Central memory CD8-positive, alpha-beta T cell (primary cell): ENCODE results near the gene MFNG.

ENCODE experiments used
- ATAC-seq: fragments of 150-1000 bp; cut with Tn5 transposase; replicated peaks from 2 replicates; pipeline ENCODE4 v1.10.0; 2022; ENCODE audit warnings: mild to moderate bottlenecking, moderate FRiP score, moderate number of reproducible peaks; ENCODE audit not compliant: poor library complexity, severe bottlenecking; ENCODE audit errors: extremely low read depth
- DNase-seq, 2 donors: peaks; one replicate each; pipeline ENCODE4 v3.0.0; 2021; ENCODE audit warnings: low spot score in 2 of 2
- H3K27ac Mint-ChIP-seq: one replicate; pipeline ENCODE4 v1.8.0; 2022; ENCODE audit warnings: low read depth, mild to moderate bottlenecking, moderate library complexity, mixed read lengths
- H3K27me3 Mint-ChIP-seq: one replicate; pipeline ENCODE4 v1.8.0; 2022; ENCODE audit warnings: mixed read lengths
- H3K36me3 Mint-ChIP-seq: one replicate; pipeline ENCODE4 v1.8.0; 2022; ENCODE audit warnings: mild to moderate bottlenecking, moderate library complexity, mixed read lengths; ENCODE audit not compliant: insufficient read depth
- H3K4me1 Mint-ChIP-seq: one replicate; pipeline ENCODE4 v1.8.0; 2022; ENCODE audit warnings: mixed read lengths
- H3K4me3 Mint-ChIP-seq: one replicate; pipeline ENCODE4 v1.8.0; 2022; ENCODE audit warnings: mild to moderate bottlenecking, moderate library complexity, mixed read lengths
- H3K9me3 Mint-ChIP-seq: one replicate; pipeline ENCODE4 v1.8.0; 2022; ENCODE audit warnings: mixed read lengths

The MFNG gene

DNA sequence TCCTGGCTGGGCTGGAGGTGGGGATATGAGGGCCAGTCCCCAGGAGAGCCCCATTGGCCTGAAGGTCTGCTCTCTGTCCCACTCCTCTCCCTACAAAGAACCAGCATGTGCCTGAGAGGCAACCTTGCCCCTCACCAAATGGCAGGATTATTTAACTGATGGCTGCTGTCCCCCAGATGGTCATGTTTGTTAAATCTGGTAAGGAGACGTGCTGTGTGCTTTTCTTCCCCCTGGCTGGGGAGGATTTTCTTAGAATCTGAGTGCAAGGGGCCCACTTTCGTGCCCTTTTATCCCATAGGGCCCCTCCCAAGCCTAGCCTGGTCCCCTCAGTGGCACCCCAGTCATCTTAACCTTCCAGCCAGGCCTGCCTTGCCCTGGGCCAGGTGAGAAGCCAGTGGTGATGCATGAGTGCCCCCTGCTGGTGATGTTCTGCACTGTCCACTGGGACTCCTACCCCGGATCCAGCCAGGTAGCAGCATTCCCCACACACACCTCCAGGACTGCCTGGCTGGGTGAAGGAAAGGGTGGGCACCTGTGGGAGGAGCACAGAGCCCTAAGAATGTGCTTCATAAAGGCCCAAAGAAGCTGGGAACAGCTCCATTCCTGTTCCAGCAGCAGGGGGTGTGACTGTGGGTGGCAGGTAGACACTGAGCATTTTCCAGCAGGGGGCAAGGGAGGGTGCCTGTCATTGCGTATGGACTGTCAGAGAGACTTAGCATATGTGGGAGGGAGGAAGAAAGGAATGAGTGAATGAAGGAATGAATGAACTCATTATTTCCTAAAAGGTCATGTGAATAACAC, 28.9 kb downstream of the MFNG start:
- ATAC-seq (peak; percentile 82), DNase-seq (peak; percentile 73 to 84)
- Mint-ChIP-seq H3K27ac (no peak overlapping the region), H3K9me3 (no peaks in the 10 kb centered on the region), H3K4me3 (no peak overlapping the region), H3K4me1 (peaks cover 12% of the 10 kb centered on the region), H3K36me3 (peaks cover 6% of the 10 kb centered on the region), H3K27me3 (no peaks in the 10 kb centered on the region)

DNA sequence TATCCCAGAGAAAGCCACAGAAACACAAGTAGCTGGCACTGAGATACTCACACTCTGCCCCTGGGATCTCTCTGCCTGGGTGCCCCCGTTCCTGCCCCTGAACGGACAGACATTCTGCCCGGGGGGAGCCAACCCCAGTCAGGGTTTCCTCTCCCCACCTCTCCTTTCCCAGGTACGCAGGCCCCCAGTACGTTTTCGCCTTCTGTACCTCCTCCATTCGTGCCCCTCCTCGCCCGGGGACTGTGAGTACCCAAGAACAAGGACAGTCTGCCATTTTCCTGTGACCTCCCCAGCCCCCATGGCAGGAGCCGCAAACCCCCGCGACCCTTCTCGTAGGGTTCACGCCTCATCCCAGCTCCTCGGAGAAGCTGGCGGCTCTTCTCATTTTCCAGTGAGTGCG, 29.8 kb downstream of the MFNG start:
- H3K4me3 Mint-ChIP-seq, result no peak overlapping the region
- no peaks in the 10 kb centered on the region for H3K9me3 Mint-ChIP-seq
- DNase-seq, result no peak
- H3K27ac Mint-ChIP-seq, result peak overlapping the region; percentile 17
- H3K4me1 Mint-ChIP-seq, result peaks cover 7% of the 10 kb centered on the region
- H3K36me3 Mint-ChIP-seq, result peaks cover 6% of the 10 kb centered on the region
- no peaks in the 10 kb centered on the region for H3K27me3 Mint-ChIP-seq
- no peak for ATAC-seq

DNA sequence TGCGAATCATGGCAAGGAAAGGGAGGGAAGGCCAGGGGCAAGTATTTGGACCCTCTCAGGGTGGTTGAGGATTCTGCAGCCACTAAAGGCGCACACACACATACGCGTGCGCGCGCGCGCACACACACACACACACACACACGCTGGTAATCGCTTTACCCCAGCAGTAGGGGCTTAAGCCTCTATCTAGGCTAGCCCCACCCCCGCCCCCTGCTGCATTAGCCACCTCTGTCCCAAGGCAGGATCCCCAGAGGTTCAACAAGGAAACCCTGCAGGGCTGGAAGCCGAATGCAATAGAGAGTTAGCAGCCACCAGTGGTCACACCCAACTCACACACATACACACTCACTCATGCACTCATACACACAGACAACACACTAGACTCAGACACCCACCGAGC, 30.3 kb downstream of the MFNG start:
- no peaks in the 10 kb centered on the region for H3K9me3 Mint-ChIP-seq
- H3K27me3 Mint-ChIP-seq, result no peaks in the 10 kb centered on the region
- peaks cover 7% of the 10 kb centered on the region for H3K4me1 Mint-ChIP-seq
- H3K4me3 Mint-ChIP-seq, result no peak overlapping the region
- peaks cover 6% of the 10 kb centered on the region for H3K36me3 Mint-ChIP-seq
- DNase-seq (no peak), ATAC-seq (no peak)
- H3K27ac Mint-ChIP-seq, result peak overlapping the region; percentile 17

GRCh38 chr22:37454857-37455686, 31.1 kb downstream of the MFNG start:
- H3K9me3 Mint-ChIP-seq, result no peaks in the 10 kb centered on the region
- H3K27me3 Mint-ChIP-seq, result no peaks in the 10 kb centered on the region
- H3K27ac Mint-ChIP-seq, result no peak overlapping the region
- DNase-seq, result no peak
- ATAC-seq, result no peak
- no peak overlapping the region for H3K4me3 Mint-ChIP-seq
- peaks cover 7% of the 10 kb centered on the region for H3K4me1 Mint-ChIP-seq
- H3K36me3 Mint-ChIP-seq, result peaks cover 4% of the 10 kb centered on the region

DNA sequence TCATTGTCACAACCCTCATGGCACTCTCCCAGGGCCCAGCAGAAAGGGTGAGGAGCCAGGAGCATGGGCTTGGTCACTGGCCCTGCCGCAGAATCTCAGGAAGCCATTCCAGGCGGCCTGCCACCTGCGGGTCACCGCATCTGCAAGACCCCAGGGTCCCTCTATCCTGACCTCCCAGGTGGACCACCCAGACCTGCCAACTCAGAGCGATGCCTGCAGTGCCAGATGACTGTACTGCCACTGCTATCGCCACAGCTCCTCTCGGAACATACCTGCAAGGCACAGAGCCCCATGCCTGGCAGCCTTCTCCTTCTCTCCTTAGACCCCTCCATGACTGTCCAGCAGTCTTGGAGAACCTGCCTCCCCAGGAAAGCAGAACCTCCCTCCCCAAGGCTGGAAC, 32.5 kb downstream of the MFNG start:
- Mint-ChIP-seq H3K36me3 (no peaks in the 10 kb centered on the region), H3K4me1 (peaks cover 7% of the 10 kb centered on the region), H3K27ac (no peak overlapping the region), H3K9me3 (no peaks in the 10 kb centered on the region), H3K27me3 (no peaks in the 10 kb centered on the region), H3K4me3 (no peak overlapping the region)
- ATAC-seq (no peak), DNase-seq (no peak)

DNA sequence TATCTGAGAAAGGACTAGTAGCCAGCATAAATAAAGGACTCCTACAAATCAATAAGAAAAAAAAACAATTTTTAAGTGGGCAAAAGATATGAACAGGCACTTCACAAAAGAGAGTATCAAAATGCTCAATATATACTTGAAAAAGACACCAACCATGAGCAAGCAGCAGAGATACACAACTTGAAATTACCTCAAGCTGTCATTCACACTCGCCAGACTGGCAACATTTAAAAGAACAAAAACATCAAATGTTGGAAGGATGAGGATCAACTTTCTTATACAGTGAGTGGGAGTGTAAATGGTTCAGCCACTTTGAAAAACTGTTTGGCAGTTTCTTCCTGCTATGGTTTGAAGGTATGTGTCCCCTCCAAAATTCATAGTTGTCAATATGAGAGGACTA, 35.0 kb downstream of the MFNG start:
- no peaks in the 10 kb centered on the region for H3K4me1 Mint-ChIP-seq
- no peak overlapping the region for H3K27ac Mint-ChIP-seq
- H3K9me3 Mint-ChIP-seq, result no peaks in the 10 kb centered on the region
- no peaks in the 10 kb centered on the region for H3K36me3 Mint-ChIP-seq
- DNase-seq (no peak), ATAC-seq (no peak)
- no peaks in the 10 kb centered on the region for H3K27me3 Mint-ChIP-seq
- no peak overlapping the region for H3K4me3 Mint-ChIP-seq

GRCh38 chr22:37449331-37450001, 36.7 kb downstream of the MFNG start:
- Mint-ChIP-seq H3K9me3 (no peaks in the 10 kb centered on the region), H3K4me1 (no peaks in the 10 kb centered on the region), H3K27ac (no peak overlapping the region), H3K27me3 (no peaks in the 10 kb centered on the region), H3K36me3 (peaks cover 2% of the 10 kb centered on the region), H3K4me3 (no peak overlapping the region)
- DNase-seq (no peak), ATAC-seq (no peak)

GRCh38 chr22:37448516-37449127, 37.6 kb downstream of the MFNG start:
- H3K9me3 Mint-ChIP-seq, result no peaks in the 10 kb centered on the region
- H3K27ac Mint-ChIP-seq, result no peak overlapping the region
- peaks cover 2% of the 10 kb centered on the region for H3K36me3 Mint-ChIP-seq

DNA sequence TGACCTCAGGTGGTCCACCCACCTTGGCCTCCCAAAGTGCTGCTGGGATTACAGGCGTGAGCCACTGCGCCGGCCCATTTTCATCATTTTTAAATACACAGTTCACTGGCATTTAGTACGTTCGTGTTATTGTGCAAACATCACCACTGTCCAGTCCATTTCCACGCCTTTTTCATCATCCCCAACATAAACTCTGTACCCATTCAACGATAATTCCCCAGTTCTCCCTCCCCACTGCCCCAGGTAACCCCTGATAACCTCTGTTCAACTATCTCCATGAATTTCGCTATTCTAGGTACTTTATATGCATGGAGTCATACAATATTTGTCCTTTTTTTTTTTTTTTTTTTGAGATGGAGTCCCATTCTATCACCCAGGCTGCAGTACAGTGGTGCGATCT, 40.7 kb downstream of the MFNG start:
- no peak overlapping the region for H3K4me3 Mint-ChIP-seq
- H3K9me3 Mint-ChIP-seq, result no peaks in the 10 kb centered on the region
- H3K27ac Mint-ChIP-seq, result no peak overlapping the region
- no peaks in the 10 kb centered on the region for H3K4me1 Mint-ChIP-seq
- no peak for DNase-seq
- ATAC-seq, result no peak
- peaks cover 2% of the 10 kb centered on the region for H3K36me3 Mint-ChIP-seq
- peaks cover 21% of the 10 kb centered on the region for H3K27me3 Mint-ChIP-seq

More at GRCh38 chr22:37448516-37449127, 37.6 kb downstream of the MFNG start:
- H3K27me3 Mint-ChIP-seq, result no peaks in the 10 kb centered on the region
- no peak overlapping the region for H3K4me3 Mint-ChIP-seq
- DNase-seq (no peak), ATAC-seq (no peak)
- no peaks in the 10 kb centered on the region for H3K4me1 Mint-ChIP-seq

DNA sequence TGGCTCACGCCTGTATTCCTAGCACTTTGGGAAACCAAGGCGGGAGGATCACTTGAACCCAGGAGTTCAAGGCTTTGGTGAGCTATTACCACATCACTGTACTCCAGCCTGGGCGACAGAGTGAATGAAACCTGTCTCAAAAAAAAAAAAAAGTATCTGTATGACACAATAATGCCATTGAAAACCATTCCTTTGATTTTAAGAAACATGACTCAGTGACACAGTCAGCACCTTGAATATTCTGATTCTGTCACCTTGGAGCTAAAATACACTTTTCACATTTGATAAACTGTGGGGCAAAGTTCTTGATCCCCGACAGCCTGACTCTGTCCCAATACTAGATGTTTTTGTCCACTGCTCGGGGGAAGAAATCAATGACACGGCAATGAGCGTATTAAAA, 42.2 kb downstream of the MFNG start:
- Mint-ChIP-seq H3K4me3 (no peak overlapping the region), H3K9me3 (no peaks in the 10 kb centered on the region), H3K27ac (no peak overlapping the region), H3K36me3 (peaks cover 2% of the 10 kb centered on the region), H3K4me1 (no peaks in the 10 kb centered on the region), H3K27me3 (peaks cover 21% of the 10 kb centered on the region)
- no peak for ATAC-seq
- DNase-seq, result no peak

- DNase-seq (no peak), ATAC-seq (no peak)
- Mint-ChIP-seq H3K9me3 (no peaks in the 10 kb centered on the region), H3K4me1 (no peaks in the 10 kb centered on the region), H3K4me3 (no peak overlapping the region), H3K27me3 (peaks cover 21% of the 10 kb centered on the region), H3K36me3 (peaks cover 2% of the 10 kb centered on the region), H3K27ac (no peak overlapping the region)
These were observed 43.1 kb downstream of the MFNG start for GRCh38 chr22:37443086-37443485.

- no peaks in the 10 kb centered on the region for H3K9me3 Mint-ChIP-seq
- no peak overlapping the region for H3K4me3 Mint-ChIP-seq
- H3K36me3 Mint-ChIP-seq, result peaks cover 2% of the 10 kb centered on the region
- DNase-seq, result no peak
- no peak overlapping the region for H3K27ac Mint-ChIP-seq
- H3K4me1 Mint-ChIP-seq, result no peaks in the 10 kb centered on the region
- no peak for ATAC-seq
- peaks cover 24% of the 10 kb centered on the region for H3K27me3 Mint-ChIP-seq
These were observed 43.6 kb downstream of the MFNG start for GRCh38 chr22:37442537-37442936.
